SW 1271 (cell line): ENCODE data around the gene AKAP1.
A peak's percentile ranks its signal among the peaks of the same experiment; 100 is the strongest.

Source experiments
- DNase-seq, 2 experiments: peaks; one replicate each; lab custom pipeline; 2025; lab: John Stamatoyannopoulos, UW

Gene AKAP1

GRCh38 chr17:57084802-57085447 is at the start of gene AKAP1:
AKAP1 (plus strand) TSS chr17:57085246; CDS start chr17:57105465, 20,219 bp downstream.
- peak; percentile 78 to 90 for DNase-seq

- no peak for DNase-seq
Observed at GRCh38 chr17:57035971-57036481, 49.0 kb upstream of the AKAP1 start.

- DNase-seq, result no peak
Observed at GRCh38 chr17:57037411-57037810, 47.6 kb upstream of the AKAP1 start.

GRCh38 chr17:57038486-57038885 is 46.6 kb upstream of the AKAP1 start:
- no peak for DNase-seq

GRCh38 chr17:57040571-57040970 is 44.5 kb upstream of the AKAP1 start:
- DNase-seq, result no peak

GRCh38 chr17:57043276-57043675 is 41.8 kb upstream of the AKAP1 start:
- DNase-seq, result no peak

- no peak for DNase-seq
Observed at GRCh38 chr17:57044976-57045867, 39.8 kb upstream of the AKAP1 start.

- DNase-seq, result no peak
Observed at GRCh38 chr17:57045868-57046704, 39.0 kb upstream of the AKAP1 start.

- DNase-seq, result no peak
Observed at GRCh38 chr17:57046749-57047148, 38.3 kb upstream of the AKAP1 start.

GRCh38 chr17:57048096-57048495 is 37.0 kb upstream of the AKAP1 start:
- DNase-seq, result no peak

GRCh38 chr17:57050306-57050705 is 34.7 kb upstream of the AKAP1 start:
- DNase-seq, result no peak

GRCh38 chr17:57051886-57052361 is 33.1 kb upstream of the AKAP1 start:
- no peak for DNase-seq

- DNase-seq, result no peak
Observed at GRCh38 chr17:57062865-57063264, 22.2 kb upstream of the AKAP1 start.

- DNase-seq, result no peak
Observed at GRCh38 chr17:57067162-57067561, 17.9 kb upstream of the AKAP1 start.

- DNase-seq, result no peak
Observed at GRCh38 chr17:57067781-57068180, 17.3 kb upstream of the AKAP1 start.

- DNase-seq, result no peak
Observed at GRCh38 chr17:57068222-57068658, 16.8 kb upstream of the AKAP1 start.

GRCh38 chr17:57068707-57069106 is 16.3 kb upstream of the AKAP1 start:
- DNase-seq, result no peak

- no peak for DNase-seq
Observed at GRCh38 chr17:57071991-57072944, 12.8 kb upstream of the AKAP1 start.

- DNase-seq, result no peak
Observed at GRCh38 chr17:57073626-57074025, 11.4 kb upstream of the AKAP1 start.

- DNase-seq, result no peak
Observed at GRCh38 chr17:57075193-57075592, 9.9 kb upstream of the AKAP1 start.

GRCh38 chr17:57075785-57076184 is 9.3 kb upstream of the AKAP1 start:
- no peak for DNase-seq
